Left renal pelvis (tissue), 4 donors: ENCODE data around the gene DUSP12. TPM values are rescaled to one million over a fixed set of nuclear protein-coding genes. Genes with fewer than 3 reads are reported as not detected.

Source experiments
- DNase-seq, 4 donors: peaks; one replicate each; pipeline ENCODE4 v3.0.0-alpha.2; 2013; ENCODE audit warnings: low read depth in 4 of 4, low spot score in 3 of 4
- polyA plus RNA-seq, 4 donors: library from polyadenylated mRNA; unstranded; fragments of 120-200 nt; gene quantifications; one replicate each; pipeline ENCODE4 v1.2.1, GENCODE V29; 2013; ENCODE audit not compliant: insufficient read length in 4 of 4

The DUSP12 gene
- polyA plus RNA-seq, 4 donors = 30.1 to 48.5 (median 34.4) TPM

DNA sequence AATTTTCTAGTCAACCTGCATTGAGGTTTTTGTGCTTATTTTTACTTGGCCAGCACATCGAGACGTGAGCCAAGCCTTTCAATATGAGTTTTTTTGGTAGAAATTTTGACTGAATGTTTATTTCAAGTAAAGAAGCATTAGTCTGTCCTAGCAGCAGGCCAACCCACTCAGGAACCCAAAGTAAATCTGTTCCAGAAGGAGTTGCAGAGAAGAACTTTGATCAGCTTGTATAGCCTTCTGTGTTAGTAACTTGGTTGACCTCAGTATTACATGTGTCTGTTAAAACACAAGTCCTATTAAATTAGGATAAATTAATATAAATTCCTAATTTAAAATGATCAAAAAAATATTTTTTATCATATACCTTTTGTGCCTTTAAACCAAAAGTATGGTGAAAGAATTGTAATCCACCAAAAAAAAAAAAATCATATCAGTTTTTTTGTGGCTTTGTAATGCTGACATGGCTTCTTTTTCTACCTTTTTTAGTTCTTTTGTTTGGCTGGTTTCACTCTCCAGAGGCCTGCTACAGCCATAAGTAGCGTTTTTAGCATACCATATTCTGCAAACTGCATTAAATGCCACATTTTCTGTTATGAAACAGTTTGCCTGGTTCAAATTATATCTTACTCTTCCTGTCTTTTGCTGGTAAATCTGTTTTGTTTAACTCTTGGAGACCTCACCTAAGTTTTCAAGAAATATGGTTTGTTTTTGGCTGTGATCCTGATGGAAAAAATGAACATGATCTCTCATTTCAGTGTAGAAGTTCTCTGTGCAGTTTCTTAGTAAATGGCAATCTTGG, 56.0 kb downstream of the DUSP12 start:
- DNase-seq = no peak

Other genes with a start within 250 kb of the DUSP12 start
- gene FCGR2A, start 244.3 kb upstream of the DUSP12 start, polyA plus RNA-seq = 10 to 100 TPM in 1 of 4 donors, 1 to 10 TPM in 3; 4.7 to 13.9 (median 6.3) TPM
- under 1 TPM; 0.30 to 0.82 (median 0.34) TPM for gene HSPA6, start 225.2 kb upstream of the DUSP12 start, polyA plus RNA-seq
- 1 to 10 TPM; 1.7 to 4.7 (median 1.9) TPM for gene FCGR3A, start 200.0 kb upstream of the DUSP12 start, polyA plus RNA-seq
- 1 to 10 TPM in 1 of 4 donors, under 1 TPM in 2, not detected in 1; 0.26 to 2.6 (median 0.93) TPM for gene FCGR3B, start 118.6 kb upstream of the DUSP12 start, polyA plus RNA-seq
- 1 to 10 TPM in 1 of 4 donors, under 1 TPM in 3; 0.49 to 1.0 (median 0.71) TPM for gene FCGR2B, start 86.6 kb upstream of the DUSP12 start, polyA plus RNA-seq
- under 1 TPM in 3 of 4 donors, not detected in 1; 0.10 to 0.56 (median 0.23) TPM for gene FCRLA, start 42.6 kb upstream of the DUSP12 start, polyA plus RNA-seq
- gene FCRLB, start 28.2 kb upstream of the DUSP12 start, polyA plus RNA-seq = 1 to 10 TPM; 2.8 to 6.0 (median 4.4) TPM
- gene ATF6, start 16.5 kb downstream of the DUSP12 start, polyA plus RNA-seq = 10 to 100 TPM; 27.0 to 37.5 (median 32.4) TPM